Stimulated activated CD4-positive, alpha-beta T cell treated with anti-CD3 and anti-CD28 coated beads, Interleukin-1b, Interleukin-23, amount 100 ng/mL, for 4 hours (primary cell): ENCODE data around the gene CYP1A1.
"Not testable (repeated sequence)": the region's sequence is repeated elsewhere in the genome, so short reads cannot be mapped to it uniquely, and the experiment has no call there.

ENCODE experiments used
- DNase-seq, 2 donors: peaks; one replicate each; pipeline ENCODE4 v3.0.0-alpha.2; 2020; ENCODE audit warnings: low read depth in 2 of 2

CYP1A1 gene

DNA sequence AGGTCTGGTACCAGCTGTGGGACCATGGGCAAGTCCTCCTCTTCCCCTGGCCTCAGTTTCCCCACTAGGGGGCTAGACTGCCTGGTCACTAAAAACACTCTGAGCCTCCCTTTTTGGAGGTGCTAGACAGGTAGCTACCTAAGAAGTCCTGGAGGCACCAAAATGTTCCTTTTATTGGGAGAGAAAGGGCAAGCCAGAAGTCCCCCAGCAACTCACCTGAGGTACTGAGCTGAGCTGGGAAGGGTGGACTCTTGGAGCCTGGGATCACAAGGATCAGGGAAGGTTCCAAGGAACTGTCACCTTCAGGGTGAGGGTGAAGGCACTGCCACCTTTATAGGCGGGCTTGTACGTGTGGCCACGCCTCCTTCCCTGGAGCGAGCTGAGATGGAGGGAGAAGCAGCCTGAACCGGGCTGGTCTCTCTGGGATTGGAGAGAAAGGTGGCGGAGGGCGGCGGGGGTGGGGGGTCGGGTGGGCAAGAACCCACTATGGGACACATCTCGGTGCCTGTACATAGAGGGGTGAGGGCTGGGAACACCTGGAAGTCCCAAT lies at the start of gene CYP1A1:
CYP1A1 (minus strand) TSS at position 304 of the 550 bp plus-strand sequence. CDS start 2,431 bp downstream, outside the sequence.
- DNase-seq = peak; percentile 18 to 33

- DNase-seq = no peak
These were observed 48.5 kb upstream of the CYP1A1 start for GRCh38 chr15:74773731-74774252.

DNA sequence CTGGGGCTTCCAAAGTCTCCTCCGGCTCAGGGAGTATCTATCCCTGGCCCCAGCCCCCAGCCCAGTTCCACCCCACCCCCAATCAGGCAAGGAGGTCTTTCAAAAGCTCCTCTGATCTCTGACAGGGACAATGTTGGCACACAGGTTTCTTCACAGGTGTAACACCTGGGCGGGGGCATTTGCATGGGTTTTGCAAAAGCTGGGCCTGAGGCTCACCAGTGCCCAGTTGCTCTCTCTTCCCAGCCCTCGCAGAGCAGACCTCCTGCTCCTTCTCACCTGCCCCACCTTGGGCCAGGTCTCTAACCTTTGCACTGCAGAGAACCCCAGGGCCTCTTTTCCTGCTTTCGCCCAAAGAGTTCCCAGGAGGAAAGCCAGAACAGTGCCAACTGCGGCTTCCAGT lies 48.0 kb upstream of the CYP1A1 start:
- DNase-seq = no peak

GRCh38 chr15:74770211-74770903 lies 45.0 kb upstream of the CYP1A1 start:
- no peak for DNase-seq

DNA sequence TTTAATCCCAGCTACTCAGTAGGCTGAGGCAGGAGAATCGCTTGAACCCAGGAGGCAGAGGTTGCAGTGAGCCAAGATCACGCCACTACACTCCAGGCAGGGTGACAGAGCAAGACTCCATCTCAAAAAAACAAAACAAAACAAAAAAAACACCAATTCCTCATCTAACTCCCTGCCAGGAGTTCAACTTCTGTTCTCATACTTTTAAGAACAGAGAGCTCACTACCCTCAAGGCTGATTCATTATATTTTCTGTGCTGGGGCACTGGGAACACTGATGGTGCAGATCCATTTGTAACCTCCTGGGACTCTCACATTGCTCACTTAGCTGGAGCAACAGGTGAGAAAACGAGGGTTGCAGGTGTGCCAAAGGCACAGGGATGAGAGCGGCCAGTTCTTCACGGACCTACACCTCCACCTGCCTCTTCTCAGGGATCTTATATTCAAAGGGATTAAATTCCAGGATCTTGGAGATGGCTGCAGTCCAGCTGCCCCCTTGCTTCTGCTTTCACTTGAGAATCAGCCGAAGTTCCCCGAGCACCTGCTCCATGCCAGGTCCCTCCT lies 44.2 kb upstream of the CYP1A1 start:
- no peak for DNase-seq

DNA sequence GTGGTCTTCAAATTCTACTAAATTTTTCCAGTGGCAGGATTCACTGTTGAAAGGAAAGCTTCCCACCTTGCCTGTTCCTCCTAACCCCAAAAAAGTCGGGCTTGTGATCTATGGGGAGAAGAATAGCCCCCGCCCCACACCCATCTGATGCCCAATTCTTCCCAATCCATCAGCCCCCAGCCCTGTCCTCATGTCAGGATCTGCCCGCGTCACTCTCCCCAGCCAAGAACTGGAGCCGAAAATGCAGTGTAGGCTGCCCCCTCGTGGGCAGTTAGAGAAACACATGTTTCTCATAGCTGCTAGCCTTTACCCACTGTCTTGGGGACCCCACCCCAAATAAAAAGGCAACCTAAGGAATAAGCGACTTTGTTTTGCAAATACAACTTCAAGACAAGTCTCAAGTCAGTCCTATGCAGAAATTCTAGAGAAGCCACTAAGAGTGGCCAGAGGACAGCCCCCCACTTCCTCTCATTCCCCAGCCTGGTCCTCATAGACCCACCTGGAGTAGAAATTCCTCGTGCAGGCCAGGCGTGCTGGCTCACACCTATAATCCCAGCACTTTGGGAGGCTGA lies 43.5 kb upstream of the CYP1A1 start:
- peak; percentile 58 to 60 for DNase-seq

DNA sequence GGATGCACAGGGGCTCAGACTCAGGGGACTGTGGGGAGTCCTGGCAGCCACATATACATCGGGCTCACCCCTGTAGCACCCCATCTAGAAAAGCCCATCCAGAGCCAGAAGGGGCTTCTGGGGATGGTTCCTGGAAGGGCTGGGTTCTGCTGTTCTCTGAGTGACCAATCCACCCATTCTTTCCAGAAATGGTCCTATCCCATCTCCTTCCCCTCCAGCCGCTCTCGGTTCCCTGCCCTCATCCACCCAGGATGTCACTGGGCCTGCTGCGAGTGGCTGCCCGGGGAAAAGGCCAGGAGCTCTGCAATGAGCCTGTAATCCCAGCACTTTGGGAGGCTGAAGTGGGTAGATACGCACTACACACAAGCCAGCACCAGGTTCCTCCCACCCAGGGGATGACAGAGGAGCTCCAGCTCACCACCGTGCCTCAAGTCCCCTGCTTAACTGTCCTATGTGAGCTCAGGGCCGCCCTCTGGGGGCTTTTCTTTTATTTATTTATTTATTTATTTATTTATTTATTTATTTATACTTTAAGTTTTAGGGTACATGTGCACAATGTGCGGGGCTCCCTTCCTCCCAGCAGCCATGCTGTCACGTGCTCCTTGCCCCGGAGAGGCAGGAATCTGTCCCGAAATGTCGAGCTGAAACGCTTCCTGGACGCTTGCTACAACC lies 42.9 kb upstream of the CYP1A1 start:
- no peak for DNase-seq

DNA sequence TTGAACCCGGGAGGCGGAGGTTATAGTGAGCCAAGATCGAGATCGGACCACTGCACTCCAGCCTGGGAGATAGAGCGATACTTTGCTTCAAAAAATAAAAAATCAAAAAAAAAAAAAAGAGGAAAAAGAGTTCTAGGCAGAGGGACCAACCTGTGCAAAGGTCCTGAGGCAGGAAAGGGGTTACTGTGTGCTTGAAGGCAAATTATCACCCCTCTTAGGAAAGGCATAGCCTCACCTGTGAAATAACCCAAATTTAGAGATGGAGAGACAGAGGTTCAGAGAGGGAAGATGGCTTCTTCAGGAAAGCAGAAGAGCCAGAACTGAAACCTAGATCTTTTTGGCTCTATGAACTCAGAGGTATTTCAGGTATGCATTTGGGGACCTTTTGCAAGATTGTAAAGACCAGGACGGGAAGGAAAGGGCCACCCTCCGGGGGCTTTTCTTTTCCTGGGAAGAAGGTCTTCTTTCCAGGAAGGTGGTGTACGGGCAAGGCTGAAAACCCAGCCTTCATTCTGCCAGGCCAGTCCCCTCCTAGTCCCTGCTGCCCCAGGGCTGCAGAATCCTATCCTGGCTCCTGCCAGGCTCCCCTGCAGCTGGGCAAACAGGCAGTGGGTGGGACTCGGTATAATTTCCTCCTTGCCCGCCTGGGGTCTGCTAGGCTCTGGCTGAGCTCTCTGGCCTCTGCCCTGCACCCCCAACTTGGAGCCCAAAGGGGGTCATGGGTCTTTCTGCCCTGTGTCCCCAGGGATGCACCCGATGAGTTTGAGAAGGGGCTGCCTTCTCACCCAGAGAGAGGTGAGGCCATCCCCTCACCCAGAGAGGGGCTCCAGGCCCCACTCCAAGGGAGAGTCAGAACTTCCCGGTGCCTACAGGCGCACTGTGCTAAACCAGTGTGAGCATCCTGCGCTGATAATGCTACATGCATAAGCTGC lies 42.1 kb upstream of the CYP1A1 start:
- DNase-seq = no peak

GRCh38 chr15:74763416-74763815 lies 38.1 kb upstream of the CYP1A1 start:
- no peak for DNase-seq

GRCh38 chr15:74762791-74763150 lies 37.4 kb upstream of the CYP1A1 start:
- DNase-seq = no peak

DNA sequence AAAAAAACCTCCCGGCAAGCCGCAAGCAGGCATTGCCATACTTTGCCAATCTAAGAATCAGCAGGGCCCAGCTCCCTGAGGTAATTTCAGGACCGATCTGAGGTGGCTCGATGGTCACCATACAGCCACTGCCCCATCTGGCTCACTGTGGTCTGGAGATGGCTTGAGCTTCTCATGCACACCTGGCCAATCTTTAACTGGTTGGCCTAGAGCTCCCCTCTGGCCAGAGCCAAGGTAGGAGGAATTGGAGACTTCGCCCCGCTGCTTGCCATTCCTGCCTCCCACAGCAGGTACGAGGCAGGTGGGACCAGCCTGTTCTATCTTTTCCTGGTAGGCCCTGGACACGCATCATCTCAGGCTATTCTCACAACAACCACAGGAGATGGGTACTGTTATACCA lies 33.4 kb upstream of the CYP1A1 start:
- no peak for DNase-seq

GRCh38 chr15:74754593-74755215 lies 29.4 kb upstream of the CYP1A1 start:
- no peak for DNase-seq

- DNase-seq = no peak
These were observed 27.2 kb upstream of the CYP1A1 start for GRCh38 chr15:74752531-74752930.

DNA sequence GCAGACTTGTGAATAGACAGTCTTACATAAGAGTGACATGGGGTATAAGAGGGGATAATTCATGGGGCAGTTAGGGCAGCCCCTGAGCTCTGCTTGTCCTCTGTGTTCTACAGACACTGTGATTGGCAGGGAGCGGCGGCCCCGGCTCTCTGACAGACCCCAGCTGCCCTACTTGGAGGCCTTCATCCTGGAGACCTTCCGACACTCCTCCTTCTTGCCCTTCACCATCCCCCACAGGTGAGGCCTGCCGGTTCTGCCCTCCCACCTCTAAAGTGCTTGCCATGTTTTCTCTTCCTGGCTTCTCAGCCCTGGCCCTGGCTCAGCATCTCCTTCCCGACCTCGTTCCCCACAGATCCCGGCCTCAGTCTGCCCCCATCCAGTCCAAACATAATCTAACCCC lies 26.7 kb upstream of the CYP1A1 start:
- no peak for DNase-seq

GRCh38 chr15:74750751-74751150 lies 25.4 kb upstream of the CYP1A1 start:
- DNase-seq = no peak

- no peak for DNase-seq
These were observed 24.5 kb upstream of the CYP1A1 start for GRCh38 chr15:74749832-74750231.

- DNase-seq = no peak
These were observed 23.1 kb upstream of the CYP1A1 start, which contains the start of gene CYP1A2 for GRCh38 chr15:74748322-74748946. CYP1A2 (plus strand) TSS chr15:74748845; CDS start chr15:74749739, 894 bp downstream.

DNA sequence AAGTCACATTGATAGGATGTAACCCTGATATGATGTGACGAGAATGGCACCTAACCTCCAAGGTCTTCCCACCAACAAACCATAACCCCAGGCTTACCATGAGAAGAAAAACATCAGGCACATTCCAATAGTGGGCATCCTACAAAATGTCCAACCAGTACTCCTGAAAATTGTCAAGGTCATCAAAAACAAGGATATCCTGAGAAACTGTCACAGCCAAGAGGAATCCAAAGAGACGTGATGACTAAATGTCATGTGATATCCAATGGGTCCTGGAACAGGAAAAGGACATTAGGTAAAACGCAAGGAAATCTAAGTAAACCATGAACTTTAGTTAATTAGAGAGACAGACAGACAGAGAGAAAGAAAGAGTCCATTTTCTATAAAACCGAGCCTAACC lies 21.1 kb upstream of the CYP1A1 start:
- no peak for DNase-seq

GRCh38 chr15:74742422-74742821 lies 17.1 kb upstream of the CYP1A1 start:
- no peak for DNase-seq

- DNase-seq = not testable (repeated sequence)
These were observed 12.9 kb upstream of the CYP1A1 start for GRCh38 chr15:74738239-74738638.
